BJ (cell line): Measurements from ENCODE around the gene TWF1. TPM values are rescaled to one million over a fixed set of nuclear protein-coding genes. Genes with fewer than 3 reads are reported as not detected.

Experiments
- CTCF ChIA-PET: fragments of 350-600 bp; formaldehyde crosslinking; extraction: SDS; loops from one replicate; lab custom pipeline; 2021; ENCODE audit warnings: antibody characterized with exemption, inconsistent platforms; lab: Yijun Ruan, JAX
- POLR2A ChIA-PET: fragments of 300-600 bp; sonication (Branson Sonifier 250); formaldehyde crosslinking; extraction: SDS; loops from one replicate; lab custom pipeline; 2021; ENCODE audit warnings: antibody characterized with exemption; lab: Charles Lee
- DNase-seq: peaks from one replicate; pipeline ENCODE4 v3.0.0-alpha.2; 2011; ENCODE audit warnings: low read depth
- H3K27me3 ChIP-seq: 2 replicates; pipeline ENCODE4 v1.6.0; 2011; ENCODE audit warnings: low read length; ENCODE audit not compliant: control insufficient read depth, insufficient read depth
- H3K36me3 ChIP-seq: 2 replicates; pipeline ENCODE4 v1.5.1; 2011; ENCODE audit warnings: low read length; ENCODE audit not compliant: control insufficient read depth, insufficient read depth
- H3K4me3 ChIP-seq: 2 replicates; pipeline ENCODE4 v1.5.1; 2011; ENCODE audit warnings: low read depth, mild to moderate bottlenecking, control low read depth, low read length
- CTCF ChIP-seq: IDR thresholded peaks from 2 replicates; pipeline ENCODE4 v1.5.1; 2011; ENCODE audit warnings: low read depth, mild to moderate bottlenecking, control low read depth, inconsistent platforms, low read length, moderate library complexity; ENCODE audit not compliant: insufficient read depth
- polyA plus RNA-seq: library from polyadenylated mRNA; depleted of rRNA; stranded (reverse); fragments of >200 nt; gene quantifications from 2 replicates; pipeline ENCODE4 v1.2.3, GENCODE V29; 2011

Gene TWF1
- polyA plus RNA-seq, 1 experiment, result 49.8 TPM

DNA sequence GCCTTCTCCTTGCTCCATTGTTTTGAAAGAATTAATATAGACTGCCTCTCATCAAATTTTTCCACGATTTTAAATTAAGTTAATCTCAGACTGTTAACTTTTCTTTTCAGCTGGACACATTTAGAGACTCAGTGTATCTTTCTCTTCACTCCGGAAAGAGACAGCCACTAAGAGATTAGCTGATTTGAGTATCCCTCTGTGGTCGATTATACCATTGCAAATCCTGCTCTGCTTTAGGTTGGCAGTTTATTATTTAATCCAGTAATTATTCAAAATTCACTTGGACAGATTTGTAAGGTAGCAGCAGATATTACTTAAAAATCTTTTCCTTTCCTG, 588 bp upstream of the TWF1 start:
- POLR2A ChIA-PET, result no interaction called here
- CTCF ChIA-PET, result interaction anchor here (0.6 to 2.9 kb wide), 6 partner anchors 10 to 76 kb away, joined by 3 to 13 read pairs (median 4); no protein-coding TSS in a partner anchor

GRCh38 chr12:43805149-43805859, 813 bp downstream of the TWF1 start:
- Histone ChIP-seq H3K27me3 (no peaks in the 10 kb centered on the region), H3K36me3 (no peaks in the 10 kb centered on the region), H3K4me3 (peak overlapping the region; percentile 87)
- no peak for DNase-seq
- ChIA-PET CTCF (interaction anchor here (0.6 to 2.9 kb wide), 13 partner anchors 9 to 1338 kb away, joined by 3 to 13 read pairs (median 3); no protein-coding TSS in a partner anchor), POLR2A (interaction anchor here (1.2 kb wide), 1 partner anchor 77 kb away, joined by 4 read pairs; no protein-coding TSS in a partner anchor)
- no peak for TF ChIP-seq CTCF

More for the DNA sequence above, 588 bp upstream of the TWF1 start:
- no peaks in the 10 kb centered on the region for H3K36me3 ChIP-seq
- TF ChIP-seq CTCF, result no peak
- DNase-seq, result no peak
- H3K27me3 ChIP-seq, result 0 out of 2 replicates have a peak, but pooled peaks cover 2% of the 10 kb centered on the region
- H3K4me3 ChIP-seq, result peak overlapping the region; percentile 87

DNA sequence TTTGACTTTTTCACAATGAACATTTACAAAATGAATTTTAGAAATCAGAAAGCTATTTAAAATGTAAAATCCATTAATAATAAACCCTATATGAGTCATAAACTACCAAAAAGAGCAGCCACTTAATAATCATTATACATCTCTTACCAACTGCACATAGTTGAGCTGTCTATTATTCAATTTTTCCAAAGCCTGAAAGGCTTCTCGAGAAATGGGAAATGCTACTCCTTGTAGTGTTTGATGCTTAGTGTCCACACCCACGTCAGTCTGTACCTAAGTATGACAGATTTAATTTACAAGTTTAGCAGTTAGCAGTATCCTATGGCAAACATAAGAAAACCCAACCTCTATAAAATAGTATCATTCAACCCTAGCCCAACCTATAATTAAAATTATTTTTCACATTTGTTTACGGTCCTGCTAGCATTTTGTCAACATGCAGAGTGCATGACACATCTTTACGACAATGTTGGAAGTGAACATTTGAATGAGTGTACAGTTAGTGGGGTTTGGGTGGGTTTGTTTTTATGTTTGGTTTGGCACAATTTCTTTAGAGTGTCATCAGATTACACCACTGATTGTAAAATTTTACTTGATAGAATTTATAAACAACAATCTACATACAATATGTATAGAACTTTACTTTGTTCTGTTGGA, 8.4 kb downstream of the TWF1 start:
- DNase-seq, result no peak
- ChIA-PET POLR2A (no interaction called here), CTCF (interaction anchor here (0.7 kb wide), 1 partner anchor 10 kb away, joined by 3 read pairs; no protein-coding TSS in a partner anchor)
- no peaks in the 10 kb centered on the region for H3K36me3 ChIP-seq
- TF ChIP-seq CTCF, result no peak
- H3K4me3 ChIP-seq, result no peak overlapping the region
- H3K27me3 ChIP-seq, result no peaks in the 10 kb centered on the region

DNA sequence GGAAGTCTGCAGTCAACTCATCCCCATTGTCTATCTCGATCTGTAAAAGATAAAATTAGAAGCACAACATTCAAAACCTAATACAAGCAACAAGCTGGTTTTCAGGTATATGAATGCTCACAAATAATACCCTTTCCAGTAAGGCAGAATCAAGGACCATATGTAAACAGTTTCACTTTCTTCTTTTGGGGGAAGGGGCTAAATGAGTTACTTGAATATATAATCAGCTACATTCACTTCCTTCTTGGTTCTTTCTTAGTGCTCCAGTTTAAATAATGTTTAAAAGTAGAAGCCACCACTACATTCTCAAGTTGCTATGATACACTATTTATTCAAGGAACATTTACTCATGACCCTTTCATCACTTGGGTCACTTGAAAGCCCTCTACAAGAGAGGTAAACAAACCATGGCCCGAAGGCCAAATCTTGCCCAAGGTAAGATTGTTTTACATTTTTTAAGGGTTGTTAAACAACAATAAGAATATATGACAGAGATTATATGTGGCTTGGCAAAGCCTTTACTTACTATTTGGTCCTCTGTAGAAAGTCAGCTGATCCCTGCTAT, 10.3 kb downstream of the TWF1 start:
- Histone ChIP-seq H3K4me3 (no peak overlapping the region), H3K36me3 (no peaks in the 10 kb centered on the region), H3K27me3 (no peaks in the 10 kb centered on the region)
- ChIA-PET POLR2A (no interaction called here), CTCF (interaction anchor here (1.1 kb wide), 1 partner anchor 9 kb away, joined by 3 read pairs; no protein-coding TSS in a partner anchor)
- no peak for DNase-seq
- TF ChIP-seq CTCF, result no peak

GRCh38 chr12:43789941-43790340, 16.2 kb downstream of the TWF1 start:
- Histone ChIP-seq H3K36me3 (peaks cover 4% of the 10 kb centered on the region), H3K27me3 (no peaks in the 10 kb centered on the region), H3K4me3 (no peak overlapping the region)
- no peak for DNase-seq
- no peak for TF ChIP-seq CTCF
- ChIA-PET CTCF (interaction anchor here (1.2 kb wide), 1 partner anchor 31 kb away, joined by 4 read pairs; no protein-coding TSS in a partner anchor), POLR2A (interaction anchor here (0.6 kb wide), 1 partner anchor 1488 kb away, joined by 4 read pairs; no protein-coding TSS in a partner anchor)
